Measurements from ENCODE around the gene GIGYF2. TPM values are rescaled to one million over a fixed set of nuclear protein-coding genes. Genes with fewer than 3 reads are reported as not detected.

GIGYF2 gene
- total and polyA plus RNA-seq, 2 of the 13 experiments (the other 11 are each of a cell fraction or from before 2014, with no cell fraction given), result 44.9 to 73.5 TPM

DNA sequence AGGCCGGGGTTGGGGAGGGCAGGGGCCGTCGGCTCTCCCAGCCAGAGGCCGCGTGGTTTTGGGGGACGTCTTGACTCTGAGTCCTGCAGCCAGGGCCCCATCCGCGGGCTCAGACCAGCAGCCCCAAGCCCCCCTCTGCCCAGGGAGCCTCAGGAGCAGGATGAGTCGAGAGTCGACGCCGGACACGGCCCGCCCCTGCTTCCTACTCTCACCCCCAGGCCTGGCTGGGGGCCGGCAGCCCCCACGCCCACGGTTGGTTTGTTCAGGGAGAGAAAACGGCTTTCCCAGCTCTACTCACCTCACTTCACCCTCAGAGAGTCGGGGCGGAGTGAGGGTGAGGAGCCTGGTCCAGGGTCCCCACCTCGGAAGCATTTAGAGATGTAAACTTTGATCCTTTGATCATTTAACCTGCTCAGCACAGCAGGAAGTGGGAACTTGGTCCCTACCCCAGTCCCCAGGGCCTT, 179.9 kb downstream of the GIGYF2 start (continued):
- TF ChIP-seq ZNF781 (CRISPR knock-in tag; IDR thresholded peaks at IDR 0.05; ENCODE audit: borderline replicate concordance, not compliant biosample characterization) (no peak), ZSCAN22 (CRISPR knock-in tag; IDR thresholded peaks at IDR 0.05) (no peak), ETS1 (CRISPR knock-in tag; IDR thresholded peaks at IDR 0.05) (no peak), ZNF296 (CRISPR knock-in tag; conservative IDR thresholded peaks at IDR 0.05) (no peak), ZNF44 (CRISPR knock-in tag; IDR thresholded peaks at IDR 0.05) (no peak), SSRP1 (CRISPR knock-in tag; IDR thresholded peaks at IDR 0.05) (no peak), BORCS8-MEF2B (CRISPR knock-in tag; IDR thresholded peaks at IDR 0.05) (no peak), AFF4 (CRISPR knock-in tag; IDR thresholded peaks at IDR 0.05) (no peak), KDM4B (CRISPR knock-in tag; IDR thresholded peaks at IDR 0.05) (no peak), NFE2L1 (CRISPR knock-in tag; IDR thresholded peaks at IDR 0.05; ENCODE audit: borderline replicate concordance) (no peak), ZNF746 (CRISPR knock-in tag; IDR thresholded peaks at IDR 0.05) (peak; percentile 65; the same call in 1 of the 2 replicates), ZNF792 (CRISPR knock-in tag; IDR thresholded peaks at IDR 0.05) (no peak), ZNF580 (CRISPR knock-in tag; IDR thresholded peaks at IDR 0.05; ENCODE audit: borderline replicate concordance, low read depth) (no peak), RBAK (CRISPR knock-in tag; IDR thresholded peaks at IDR 0.05) (no peak), RBFOX2 (IDR thresholded peaks at IDR 0.05; ENCODE audit: low read depth, low read length) (peak; percentile 54), GLMP (CRISPR knock-in tag; IDR thresholded peaks at IDR 0.05; ENCODE audit: borderline replicate concordance) (no peak)
- TF ChIP-seq, protein P1, sequence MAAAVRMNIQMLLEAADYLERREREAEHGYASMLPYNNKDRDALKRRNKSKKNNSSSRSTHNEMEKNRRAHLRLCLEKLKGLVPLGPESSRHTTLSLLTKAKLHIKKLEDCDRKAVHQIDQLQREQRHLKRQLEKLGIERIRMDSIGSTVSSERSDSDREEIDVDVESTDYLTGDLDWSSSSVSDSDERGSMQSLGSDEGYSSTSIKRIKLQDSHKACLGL (CRISPR knock-in tag; IDR thresholded peaks at IDR 0.05), result no peak
- TF ChIP-seq, protein P2, sequence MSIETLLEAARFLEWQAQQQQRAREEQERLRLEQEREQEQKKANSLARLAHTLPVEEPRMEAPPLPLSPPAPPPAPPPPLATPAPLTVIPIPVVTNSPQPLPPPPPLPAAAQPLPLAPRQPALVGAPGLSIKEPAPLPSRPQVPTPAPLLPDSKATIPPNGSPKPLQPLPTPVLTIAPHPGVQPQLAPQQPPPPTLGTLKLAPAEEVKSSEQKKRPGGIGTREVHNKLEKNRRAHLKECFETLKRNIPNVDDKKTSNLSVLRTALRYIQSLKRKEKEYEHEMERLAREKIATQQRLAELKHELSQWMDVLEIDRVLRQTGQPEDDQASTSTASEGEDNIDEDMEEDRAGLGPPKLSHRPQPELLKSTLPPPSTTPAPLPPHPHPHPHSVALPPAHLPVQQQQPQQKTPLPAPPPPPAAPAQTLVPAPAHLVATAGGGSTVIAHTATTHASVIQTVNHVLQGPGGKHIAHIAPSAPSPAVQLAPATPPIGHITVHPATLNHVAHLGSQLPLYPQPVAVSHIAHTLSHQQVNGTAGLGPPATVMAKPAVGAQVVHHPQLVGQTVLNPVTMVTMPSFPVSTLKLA (IDR thresholded peaks at IDR 0.05), result no peak
- TF ChIP-seq, protein P3, sequence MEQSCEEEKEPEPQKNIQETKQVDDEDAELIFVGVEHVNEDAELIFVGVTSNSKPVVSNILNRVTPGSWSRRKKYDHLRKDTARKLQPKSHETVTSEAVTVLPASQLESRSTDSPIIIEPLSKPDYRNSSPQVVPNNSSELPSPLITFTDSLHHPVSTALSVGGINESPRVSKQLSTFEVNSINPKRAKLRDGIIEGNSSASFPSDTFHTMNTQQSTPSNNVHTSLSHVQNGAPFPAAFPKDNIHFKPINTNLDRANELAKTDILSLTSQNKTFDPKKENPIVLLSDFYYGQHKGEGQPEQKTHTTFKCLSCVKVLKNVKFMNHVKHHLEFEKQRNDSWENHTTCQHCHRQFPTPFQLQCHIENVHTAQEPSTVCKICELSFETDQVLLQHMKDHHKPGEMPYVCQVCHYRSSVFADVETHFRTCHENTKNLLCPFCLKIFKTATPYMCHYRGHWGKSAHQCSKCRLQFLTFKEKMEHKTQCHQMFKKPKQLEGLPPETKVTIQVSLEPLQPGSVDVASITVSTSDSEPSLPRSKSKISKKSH (CRISPR knock-in tag; IDR thresholded peaks at IDR 0.05; ENCODE audit: borderline replicate concordance), result peak; percentile 21; the same call in 1 of the 2 replicates
- TF ChIP-seq, protein P4, sequence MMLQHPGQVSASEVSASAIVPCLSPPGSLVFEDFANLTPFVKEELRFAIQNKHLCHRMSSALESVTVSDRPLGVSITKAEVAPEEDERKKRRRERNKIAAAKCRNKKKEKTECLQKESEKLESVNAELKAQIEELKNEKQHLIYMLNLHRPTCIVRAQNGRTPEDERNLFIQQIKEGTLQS (CRISPR knock-in tag; IDR thresholded peaks at IDR 0.05), result no peak
